GM10266 (cell line): ENCODE results near the gene UGT1A1.

ENCODE experiments used
- DNase-seq: peaks from one replicate; pipeline ENCODE4 v3.0.0; 2012; ENCODE audit errors: extremely low spot score
- CTCF ChIP-seq: IDR thresholded peaks from 2 replicates; pipeline ENCODE4 v1.5.1; 2012; ENCODE audit warnings: mild to moderate bottlenecking, low read depth; ENCODE audit not compliant: control insufficient read depth, insufficient read depth; ENCODE audit errors: missing control alignments

The UGT1A1 gene

GRCh38 chr2:233792720-233793119 is 32.6 kb downstream of the UGT1A1 start:
- DNase-seq, result no peak
- TF ChIP-seq CTCF, result no peak

GRCh38 chr2:233793465-233794127 is 33.5 kb downstream of the UGT1A1 start:
- DNase-seq, result no peak
- no peak for TF ChIP-seq CTCF

GRCh38 chr2:233794128-233794658 is 34.1 kb downstream of the UGT1A1 start:
- no peak for TF ChIP-seq CTCF
- DNase-seq, result no peak

GRCh38 chr2:233795735-233796171 is 35.7 kb downstream of the UGT1A1 start:
- DNase-seq, result no peak
- no peak for TF ChIP-seq CTCF

GRCh38 chr2:233796254-233796653 is 36.2 kb downstream of the UGT1A1 start:
- TF ChIP-seq CTCF, result no peak
- no peak for DNase-seq

- no peak for DNase-seq
- TF ChIP-seq CTCF, result no peak
Observed at GRCh38 chr2:233798335-233799086, 38.4 kb downstream of the UGT1A1 start.

- no peak for DNase-seq
- no peak for TF ChIP-seq CTCF
Observed at GRCh38 chr2:233799087-233799665, 39.1 kb downstream of the UGT1A1 start.
